ENCODE measurements around the gene CLCN3. TPM values are rescaled to one million over a fixed set of nuclear protein-coding genes. Genes with fewer than 3 reads are reported as not detected.
"Not testable (repeated sequence)": the region's sequence is repeated elsewhere in the genome, so short reads cannot be mapped to it uniquely, and the experiment has no call there.

CLCN3 gene
- total and polyA plus RNA-seq, 2 experiments from 2014 or later = 10.9 to 22.9 TPM

- TF ChIP-seq, protein P1, sequence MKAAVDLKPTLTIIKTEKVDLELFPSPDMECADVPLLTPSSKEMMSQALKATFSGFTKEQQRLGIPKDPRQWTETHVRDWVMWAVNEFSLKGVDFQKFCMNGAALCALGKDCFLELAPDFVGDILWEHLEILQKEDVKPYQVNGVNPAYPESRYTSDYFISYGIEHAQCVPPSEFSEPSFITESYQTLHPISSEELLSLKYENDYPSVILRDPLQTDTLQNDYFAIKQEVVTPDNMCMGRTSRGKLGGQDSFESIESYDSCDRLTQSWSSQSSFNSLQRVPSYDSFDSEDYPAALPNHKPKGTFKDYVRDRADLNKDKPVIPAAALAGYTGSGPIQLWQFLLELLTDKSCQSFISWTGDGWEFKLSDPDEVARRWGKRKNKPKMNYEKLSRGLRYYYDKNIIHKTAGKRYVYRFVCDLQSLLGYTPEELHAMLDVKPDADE (IDR thresholded peaks at IDR 0.05) = no peak
- TF ChIP-seq STAT1 (IDR thresholded peaks at IDR 0.05; ENCODE audit: unreplicated experiment) (no peak), REST (IDR thresholded peaks at IDR 0.05; ENCODE audit: unreplicated experiment) (no peak), ZNF331 (CRISPR knock-in tag; IDR thresholded peaks at IDR 0.05; ENCODE audit: low read depth) (no peak), POLR2AphosphoS5 (IDR thresholded peaks at IDR 0.05; ENCODE audit: low read depth) (no peak), CREB1 (CRISPR knock-in tag; IDR thresholded peaks at IDR 0.05; ENCODE audit: low read depth) (no peak), ZNF114 (CRISPR knock-in tag; IDR thresholded peaks at IDR 0.05) (no peak), JUNB (IDR thresholded peaks at IDR 0.05; ENCODE audit: unreplicated experiment) (no peak), EZH2 (IDR thresholded peaks at IDR 0.05; ENCODE audit: low read depth, unreplicated experiment) (no peak), EZH2phosphoT487 (IDR thresholded peaks at IDR 0.05; ENCODE audit: unreplicated experiment) (no peak)
These were observed 150.0 kb downstream of the CLCN3 start (continued) for GRCh38 chr4:169770416-169770815.

- H3K36me3 ChIP-seq (ENCODE audit: insufficient read depth); H3K4me3 ChIP-seq; H3K4me1 Mint-ChIP-seq; H3K27ac Mint-ChIP-seq; DNase-seq (ENCODE audit: low spot score); H2AFZ ChIP-seq; H3K4me3 Mint-ChIP-seq; H3K9me2 ChIP-seq (ENCODE audit: insufficient read depth); H3K9me3 Mint-ChIP-seq; H3K4me2 ChIP-seq; H3K79me2 ChIP-seq (replicated peaks; ENCODE audit: insufficient read depth); H3K27ac ChIP-seq (ENCODE audit: low read depth); H4K20me1 ChIP-seq (replicated peaks; ENCODE audit: insufficient read depth); H3K4me1 ChIP-seq (ENCODE audit: insufficient read depth); H3K36me3 Mint-ChIP-seq (ENCODE audit: low read depth); H3K27me3 Mint-ChIP-seq (ENCODE audit: insufficient read depth, low read depth, poor library complexity); ATAC-seq; H3F3A ChIP-seq (replicated peaks; ENCODE audit: low read depth): not testable (repeated sequence)
- H3K27me3 ChIP-seq (ENCODE audit: insufficient read depth) = peaks cover 11% of the 10 kb centered on the region; the same call in 1 of the 2 replicates
These were observed 151.2 kb downstream of the CLCN3 start for GRCh38 chr4:169771556-169772080.

Other genes starting within 250 kb of the CLCN3 start
- 9.3 and 11.4 TPM in 2 replicates for gene NEK1, start 8.0 kb upstream of the CLCN3 start, total RNA-seq (2014; rRNA removed; shearing (Covaris generic))
- gene NEK1, start 8.0 kb upstream of the CLCN3 start, polyA plus RNA-seq (2016; fragmentation: Nextera tagmentation; extraction: Ambion mirVana) = 13.1 and 19.5 TPM in 2 replicates
- gene HPF1, start 137.4 kb downstream of the CLCN3 start, total RNA-seq (2014; rRNA removed; shearing (Covaris generic)) = 37.6 and 57.6 TPM in 2 replicates
- 123 and 128 TPM in 2 replicates for gene HPF1, start 137.4 kb downstream of the CLCN3 start, polyA plus RNA-seq (2016; fragmentation: Nextera tagmentation; extraction: Ambion mirVana)

All from GM23338 (cell line).